Activated CD4-positive, alpha-beta T cell treated with anti-CD3 and anti-CD28 coated beads, Interleukin-2, Interleukin-6, amounts not matched to agents 100 ng/mL and 50 ng/mL, durations not matched to agents 16 hours and 8 hours (primary cell): ENCODE results near the gene CYP26C1.
A peak's percentile ranks its signal among the peaks of the same experiment; 100 is the strongest.

Experiments used
- DNase-seq: peaks from one replicate; pipeline ENCODE4 v3.0.0-alpha.2; 2020

Gene CYP26C1

GRCh38 chr10:93059975-93060886 lies at the start of gene CYP26C1:
CYP26C1 (plus strand) TSS chr10:93060798; CDS start chr10:93061264, 466 bp downstream.
- no peak for DNase-seq

- no peak for DNase-seq
Observed at GRCh38 chr10:93015722-93016121, 44.9 kb upstream of the CYP26C1 start.

- no peak for DNase-seq
Observed at GRCh38 chr10:93023013-93023650, 37.5 kb upstream of the CYP26C1 start.

GRCh38 chr10:93026072-93026471 lies 34.5 kb upstream of the CYP26C1 start:
- DNase-seq: no peak

- DNase-seq: no peak
Observed at GRCh38 chr10:93027508-93027907, 33.1 kb upstream of the CYP26C1 start.

GRCh38 chr10:93028883-93029282 lies 31.7 kb upstream of the CYP26C1 start:
- peak; percentile 1 for DNase-seq

- no peak for DNase-seq
Observed at GRCh38 chr10:93030409-93030808, 30.2 kb upstream of the CYP26C1 start.

GRCh38 chr10:93032105-93032808 lies 28.3 kb upstream of the CYP26C1 start:
- no peak for DNase-seq

- no peak for DNase-seq
Observed at GRCh38 chr10:93032809-93033137, 27.8 kb upstream of the CYP26C1 start.

GRCh38 chr10:93034426-93034825 lies 26.2 kb upstream of the CYP26C1 start:
- no peak for DNase-seq

GRCh38 chr10:93039110-93039509 lies 21.5 kb upstream of the CYP26C1 start:
- DNase-seq: no peak

GRCh38 chr10:93039721-93040120 lies 20.9 kb upstream of the CYP26C1 start:
- DNase-seq: no peak

- no peak for DNase-seq
Observed at GRCh38 chr10:93054486-93054885, 6.1 kb upstream of the CYP26C1 start.

- DNase-seq: no peak
Observed at GRCh38 chr10:93058139-93058538, 2.5 kb upstream of the CYP26C1 start.

GRCh38 chr10:93060887-93061593 lies 442 bp downstream of the CYP26C1 start:
- DNase-seq: no peak

GRCh38 chr10:93061594-93062513 lies 1.3 kb downstream of the CYP26C1 start:
- DNase-seq: no peak

- peak; percentile 68 for DNase-seq
Observed at GRCh38 chr10:93062514-93063143, 2.0 kb downstream of the CYP26C1 start.

GRCh38 chr10:93063144-93063976 lies 2.8 kb downstream of the CYP26C1 start:
- DNase-seq: no peak

GRCh38 chr10:93063977-93064660 lies 3.5 kb downstream of the CYP26C1 start:
- no peak for DNase-seq
